Activated naive CD8-positive, alpha-beta T cell treated with anti-CD3 and anti-CD28 coated beads, Interleukin-2, amount 50 U/mL, for 24 hours (primary cell): ENCODE data around the gene PRRT1.
"Not testable (repeated sequence)": the region's sequence is repeated elsewhere in the genome, so short reads cannot be mapped to it uniquely, and the experiment has no call there.

Source experiments
- ATAC-seq: fragments of 150-1000 bp; cut with Tn5 transposase; one replicate; pipeline ENCODE4 v1.10.0; 2021
- DNase-seq: peaks from one replicate; pipeline ENCODE4 v3.0.0; 2021
- H3K27ac Mint-ChIP-seq: one replicate; pipeline ENCODE4 v1.8.0; 2021; ENCODE audit warnings: mild to moderate bottlenecking, mixed read lengths
- H3K27me3 Mint-ChIP-seq: one replicate; pipeline ENCODE4 v1.8.0; 2021; ENCODE audit warnings: mixed read lengths
- H3K36me3 Mint-ChIP-seq: one replicate; pipeline ENCODE4 v1.8.0; 2021; ENCODE audit warnings: low read depth, mixed read lengths
- H3K4me1 Mint-ChIP-seq: one replicate; pipeline ENCODE4 v1.8.0; 2021; ENCODE audit warnings: mixed read lengths
- H3K4me3 Mint-ChIP-seq: one replicate; pipeline ENCODE4 v1.8.0; 2021; ENCODE audit warnings: mild to moderate bottlenecking, moderate library complexity, mixed read lengths
- H3K9me3 Mint-ChIP-seq: one replicate; pipeline ENCODE4 v1.8.0; 2021; ENCODE audit warnings: mixed read lengths

PRRT1 gene

GRCh38 chr6:32152769-32153563, 1.2 kb upstream of the PRRT1 start:
- peak; percentile 2 for ATAC-seq
- H3K27ac Mint-ChIP-seq = peak overlapping the region; percentile 89
- H3K27me3 Mint-ChIP-seq = peaks cover 23% of the 10 kb centered on the region
- no peaks in the 10 kb centered on the region for H3K9me3 Mint-ChIP-seq
- H3K4me3 Mint-ChIP-seq = peak overlapping the region; percentile 93
- peak; percentile 22 for DNase-seq
- H3K4me1 Mint-ChIP-seq = peaks cover 57% of the 10 kb centered on the region
- H3K36me3 Mint-ChIP-seq = peaks cover 11% of the 10 kb centered on the region

- DNase-seq = no peak
- Mint-ChIP-seq H3K27ac (no peak overlapping the region), H3K4me3 (peak overlapping the region; percentile 44), H3K9me3 (no peaks in the 10 kb centered on the region), H3K36me3 (peaks cover 3% of the 10 kb centered on the region), H3K4me1 (peaks cover 61% of the 10 kb centered on the region), H3K27me3 (peaks cover 31% of the 10 kb centered on the region)
- ATAC-seq = no peak
These were observed 417 bp downstream of the PRRT1 start for GRCh38 chr6:32151181-32151862.

- Mint-ChIP-seq H3K4me1 (peaks cover 52% of the 10 kb centered on the region), H3K9me3 (no peaks in the 10 kb centered on the region), H3K36me3 (no peaks in the 10 kb centered on the region), H3K4me3 (peak overlapping the region; percentile 44), H3K27ac (no peak overlapping the region), H3K27me3 (peaks cover 34% of the 10 kb centered on the region)
- no peak for ATAC-seq
- no peak for DNase-seq
These were observed 1.5 kb downstream of the PRRT1 start for GRCh38 chr6:32149932-32150870.

- no peak for DNase-seq
- H3K4me1 Mint-ChIP-seq = peaks cover 45% of the 10 kb centered on the region
- H3K27me3 Mint-ChIP-seq = peaks cover 34% of the 10 kb centered on the region
- no peaks in the 10 kb centered on the region for H3K9me3 Mint-ChIP-seq
- H3K36me3 Mint-ChIP-seq = no peaks in the 10 kb centered on the region
- peak overlapping the region; percentile 33 for H3K27ac Mint-ChIP-seq
- ATAC-seq = no peak
- peak overlapping the region; percentile 69 for H3K4me3 Mint-ChIP-seq
These were observed 2.5 kb downstream of the PRRT1 start for GRCh38 chr6:32149092-32149755.

GRCh38 chr6:32148289-32149091, 3.2 kb downstream of the PRRT1 start:
- DNase-seq (peak; percentile 75), ATAC-seq (peak; percentile 51)
- Mint-ChIP-seq H3K9me3 (no peaks in the 10 kb centered on the region), H3K27ac (peak overlapping the region; percentile 33), H3K36me3 (no peaks in the 10 kb centered on the region), H3K27me3 (peaks cover 34% of the 10 kb centered on the region), H3K4me3 (peak overlapping the region; percentile 69), H3K4me1 (peaks cover 42% of the 10 kb centered on the region)

- Mint-ChIP-seq H3K36me3 (no peaks in the 10 kb centered on the region), H3K4me1 (peaks cover 32% of the 10 kb centered on the region), H3K4me3 (no peak overlapping the region), H3K27ac (no peak overlapping the region), H3K9me3 (no peaks in the 10 kb centered on the region), H3K27me3 (peaks cover 34% of the 10 kb centered on the region)
- ATAC-seq (no peak), DNase-seq (no peak)
These were observed 4.2 kb downstream of the PRRT1 start for GRCh38 chr6:32147401-32148132.

GRCh38 chr6:32146687-32147086, 5.1 kb downstream of the PRRT1 start:
- DNase-seq (no peak), ATAC-seq (no peak)
- Mint-ChIP-seq H3K27ac (no peak overlapping the region), H3K27me3 (peaks cover 34% of the 10 kb centered on the region), H3K4me3 (no peak overlapping the region), H3K4me1 (peaks cover 26% of the 10 kb centered on the region), H3K36me3 (no peaks in the 10 kb centered on the region), H3K9me3 (no peaks in the 10 kb centered on the region)

- ATAC-seq (no peak), DNase-seq (no peak)
- no peaks in the 10 kb centered on the region for H3K36me3 Mint-ChIP-seq
- peaks cover 25% of the 10 kb centered on the region for H3K4me1 Mint-ChIP-seq
- H3K4me3 Mint-ChIP-seq = no peak overlapping the region
- no peaks in the 10 kb centered on the region for H3K9me3 Mint-ChIP-seq
- H3K27me3 Mint-ChIP-seq = peaks cover 34% of the 10 kb centered on the region
- no peak overlapping the region for H3K27ac Mint-ChIP-seq
These were observed 5.5 kb downstream of the PRRT1 start for GRCh38 chr6:32146287-32146686.

- not testable (repeated sequence) for H3K9me3 Mint-ChIP-seq, H3K27ac Mint-ChIP-seq, H3K4me3 Mint-ChIP-seq, ATAC-seq, DNase-seq, H3K36me3 Mint-ChIP-seq
- H3K27me3 Mint-ChIP-seq = peaks cover 23% of the 10 kb centered on the region
- peaks cover 15% of the 10 kb centered on the region for H3K4me1 Mint-ChIP-seq
These were observed 7.5 kb downstream of the PRRT1 start for GRCh38 chr6:32144238-32144637.

GRCh38 chr6:32140420-32141046, 11.2 kb downstream of the PRRT1 start:
- Mint-ChIP-seq H3K27me3 (no peaks in the 10 kb centered on the region), H3K4me1 (no peaks in the 10 kb centered on the region), H3K9me3 (no peaks in the 10 kb centered on the region), H3K36me3 (no peaks in the 10 kb centered on the region), H3K27ac (no peak overlapping the region), H3K4me3 (no peak overlapping the region)
- DNase-seq = no peak
- ATAC-seq = no peak

GRCh38 chr6:32139590-32139989, 12.1 kb downstream of the PRRT1 start:
- H3K27ac Mint-ChIP-seq = no peak overlapping the region
- no peaks in the 10 kb centered on the region for H3K4me1 Mint-ChIP-seq
- H3K36me3 Mint-ChIP-seq = no peaks in the 10 kb centered on the region
- H3K4me3 Mint-ChIP-seq = no peak overlapping the region
- no peaks in the 10 kb centered on the region for H3K9me3 Mint-ChIP-seq
- no peaks in the 10 kb centered on the region for H3K27me3 Mint-ChIP-seq
- DNase-seq (no peak), ATAC-seq (no peak)

GRCh38 chr6:32137454-32137853, 14.3 kb downstream of the PRRT1 start:
- Mint-ChIP-seq H3K27ac (no peak overlapping the region), H3K4me1 (no peaks in the 10 kb centered on the region), H3K36me3 (no peaks in the 10 kb centered on the region), H3K9me3 (no peaks in the 10 kb centered on the region), H3K27me3 (peaks cover 2% of the 10 kb centered on the region), H3K4me3 (no peak overlapping the region)
- no peak for ATAC-seq
- no peak for DNase-seq

- Mint-ChIP-seq H3K27me3 (peaks cover 2% of the 10 kb centered on the region), H3K4me3 (no peak overlapping the region), H3K9me3 (no peaks in the 10 kb centered on the region), H3K4me1 (peaks cover 9% of the 10 kb centered on the region), H3K36me3 (no peaks in the 10 kb centered on the region), H3K27ac (no peak overlapping the region)
- ATAC-seq = no peak
- DNase-seq = no peak
These were observed 18.0 kb downstream of the PRRT1 start for GRCh38 chr6:32133786-32134185.
